EH (cell line): Measurements from ENCODE around the gene TLL2.

Experiments used
- DNase-seq: peaks from one replicate; pipeline ENCODE4 v3.0.0-alpha.2; 2015; ENCODE audit warnings: low read depth

The TLL2 gene

DNA sequence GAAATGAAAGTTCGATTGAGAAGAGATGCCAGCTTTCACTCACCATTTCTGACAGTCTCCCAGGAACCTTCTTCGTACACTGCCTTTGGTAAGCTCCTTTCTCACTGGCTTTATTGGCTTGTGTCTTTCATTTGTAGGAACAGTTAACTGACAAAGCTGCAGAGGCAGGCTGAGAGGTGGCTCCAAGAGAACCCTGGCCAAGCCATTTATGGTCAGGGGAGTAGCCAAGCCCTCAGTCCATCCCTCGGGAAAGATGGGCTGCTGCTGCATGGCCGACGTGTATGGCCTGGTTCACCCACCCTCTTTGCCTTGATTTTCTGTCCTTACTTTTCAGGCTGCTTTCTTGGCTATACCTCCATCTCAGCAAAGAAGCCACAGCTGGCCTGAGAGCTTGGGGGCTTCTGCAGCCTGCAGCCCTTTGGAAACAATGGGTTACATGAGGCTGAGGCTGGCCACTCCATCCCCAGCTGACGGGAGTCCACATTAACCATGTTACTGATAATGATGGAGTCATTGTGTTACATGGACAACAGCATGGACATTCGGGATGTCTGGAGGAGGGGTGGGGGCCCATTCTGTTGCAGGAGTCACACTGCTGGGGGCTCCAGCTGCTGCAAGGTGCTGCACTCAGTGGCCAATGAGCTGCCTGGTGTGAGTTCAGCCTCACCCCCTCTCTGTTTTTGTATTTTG is 154.7 kb downstream of the TLL2 start, which contains the start of gene OPALIN:
OPALIN (minus strand) TSS at position 152 of the 690 bp plus-strand sequence; CDS start at position 46, 106 bp downstream.
- no peak for DNase-seq

DNA sequence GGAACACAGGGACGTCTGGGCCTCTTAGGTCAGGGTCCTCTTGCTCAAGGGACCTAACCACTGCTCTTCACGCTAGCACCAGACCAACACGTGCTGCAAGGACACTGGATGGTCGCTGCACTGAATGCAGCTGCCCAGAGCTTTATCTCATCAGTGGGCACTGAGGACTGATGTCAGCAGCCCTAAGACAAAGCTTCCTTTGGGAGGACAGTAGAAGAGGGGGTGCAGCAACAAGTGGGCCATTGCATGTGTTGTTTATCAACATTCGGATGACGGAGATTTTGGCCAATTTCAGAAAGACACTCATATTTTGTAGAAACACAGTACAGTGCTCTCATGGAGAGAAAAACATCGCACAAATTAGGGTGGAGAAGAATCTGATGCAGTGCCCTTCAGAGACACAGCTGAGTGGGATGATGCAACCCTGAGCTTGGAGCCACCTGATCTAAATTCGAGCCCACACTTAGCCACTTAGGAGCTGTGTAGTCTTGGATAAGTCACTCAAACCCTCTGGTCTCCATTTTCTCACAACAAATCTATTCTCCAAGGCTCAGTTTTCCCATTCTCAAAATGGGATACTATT is 156.6 kb downstream of the TLL2 start:
- no peak for DNase-seq

DNA sequence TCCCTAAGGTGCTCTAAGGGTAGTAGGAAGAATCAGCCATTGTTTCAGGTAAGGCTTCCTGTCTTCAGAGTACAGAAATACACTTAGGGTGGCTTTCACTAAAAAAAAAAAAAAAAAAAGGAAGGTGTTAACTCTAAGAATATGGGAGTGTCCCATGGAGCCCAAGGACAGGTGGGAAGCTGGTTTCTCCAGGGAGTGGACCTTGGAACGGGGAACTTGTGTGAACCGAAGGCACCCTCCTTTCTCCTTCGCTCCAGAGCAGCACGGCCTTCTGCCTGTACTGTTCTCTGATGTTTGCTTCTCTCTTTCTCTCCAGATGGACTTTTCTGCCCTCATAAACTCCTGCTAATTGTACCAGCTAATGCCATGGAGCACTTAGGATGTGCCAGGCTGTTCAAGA is 161.1 kb downstream of the TLL2 start:
- DNase-seq = no peak

DNA sequence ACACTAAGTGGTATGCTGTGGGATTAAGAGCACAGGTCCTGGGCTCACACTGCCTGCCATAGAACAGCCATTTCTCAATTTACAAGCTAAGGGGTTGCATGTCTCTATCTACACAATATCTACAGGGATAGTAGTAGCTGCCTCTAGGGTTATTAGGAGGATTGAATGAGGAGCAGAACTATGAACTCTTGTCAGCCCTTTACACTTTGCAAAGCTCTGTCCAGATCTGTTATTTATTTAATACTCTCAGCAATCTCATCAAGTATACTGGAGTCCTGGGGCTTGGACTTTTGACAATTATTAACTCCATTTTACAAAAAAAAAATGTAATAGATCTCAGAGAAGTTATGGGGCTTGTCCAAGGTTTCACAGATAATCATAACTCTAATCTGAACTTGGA is 161.7 kb downstream of the TLL2 start:
- no peak for DNase-seq

DNA sequence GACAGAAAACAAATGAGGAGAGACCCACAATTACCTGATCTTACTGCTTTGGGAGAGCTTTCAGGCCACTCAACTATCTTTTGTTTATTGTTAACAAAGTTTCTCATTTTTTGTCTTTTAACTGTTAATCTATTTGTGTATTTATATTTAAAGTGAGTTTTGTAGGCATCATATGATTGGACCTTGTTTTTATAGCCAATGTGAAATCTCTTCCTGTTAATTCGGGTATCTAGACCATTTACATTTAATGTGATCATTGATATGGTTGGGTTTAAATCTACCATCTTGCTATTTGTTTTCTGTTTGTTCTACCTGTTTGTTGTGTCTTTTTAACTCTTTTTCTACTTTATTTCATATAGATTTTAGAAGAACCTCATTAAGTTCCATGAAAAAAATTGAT is 167.4 kb downstream of the TLL2 start:
- DNase-seq = no peak

DNA sequence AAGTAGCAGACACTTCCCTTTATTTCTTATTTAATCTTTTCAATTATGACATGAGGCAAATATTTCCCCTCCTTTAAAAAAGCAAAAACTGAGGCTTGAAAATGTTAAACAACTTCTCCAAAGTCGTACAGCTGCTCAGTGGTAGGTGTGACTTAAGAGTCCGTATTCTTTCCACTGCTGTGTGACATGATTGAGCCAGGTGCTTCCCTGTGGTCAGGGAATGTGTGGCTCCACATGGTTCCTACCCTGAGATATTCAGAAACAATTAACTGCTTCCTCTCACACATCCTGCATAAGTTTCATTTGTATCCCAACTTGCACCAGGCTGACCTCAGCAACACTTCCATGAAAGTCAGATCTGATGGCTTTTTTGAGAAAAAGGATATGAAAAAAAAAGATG is 168.5 kb downstream of the TLL2 start:
- no peak for DNase-seq

DNA sequence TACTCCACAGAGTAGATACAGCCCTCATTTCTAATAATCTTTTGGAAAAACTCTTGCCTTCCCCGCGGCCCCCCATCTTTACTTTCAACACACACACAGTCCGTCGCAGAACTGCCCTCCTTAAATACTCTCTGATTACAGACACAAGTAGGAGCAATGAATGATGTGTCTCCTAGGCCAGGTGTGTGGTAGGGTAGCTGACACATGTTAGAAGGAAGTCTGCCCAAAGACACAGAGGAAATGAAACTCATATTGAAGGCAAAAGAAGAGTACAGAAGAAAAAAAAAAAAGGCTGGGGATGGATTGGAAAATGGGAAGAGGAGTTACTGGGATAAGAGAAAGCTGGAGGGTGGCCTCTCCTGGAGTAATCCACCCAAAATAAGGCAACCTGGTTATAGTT is 169.5 kb downstream of the TLL2 start:
- no peak for DNase-seq

DNA sequence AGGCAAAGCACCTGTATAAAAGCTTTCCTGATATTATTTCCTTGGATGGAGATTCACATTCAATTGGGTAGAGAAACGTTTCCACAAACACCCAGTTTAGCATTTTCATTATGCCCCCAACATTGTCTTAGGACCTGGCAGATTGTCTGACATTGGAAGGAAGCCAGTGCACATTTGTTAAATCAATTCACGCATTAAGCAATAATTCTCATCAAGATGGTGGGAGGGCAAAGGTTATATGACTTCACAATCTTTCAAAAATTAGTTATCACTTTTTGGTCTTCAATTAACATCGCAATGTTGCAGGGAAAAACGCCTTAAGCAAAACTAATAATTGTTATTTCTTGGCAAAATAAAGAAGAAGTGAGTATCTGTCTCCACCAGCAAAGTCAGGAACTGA is 171.3 kb downstream of the TLL2 start:
- DNase-seq = no peak

DNA sequence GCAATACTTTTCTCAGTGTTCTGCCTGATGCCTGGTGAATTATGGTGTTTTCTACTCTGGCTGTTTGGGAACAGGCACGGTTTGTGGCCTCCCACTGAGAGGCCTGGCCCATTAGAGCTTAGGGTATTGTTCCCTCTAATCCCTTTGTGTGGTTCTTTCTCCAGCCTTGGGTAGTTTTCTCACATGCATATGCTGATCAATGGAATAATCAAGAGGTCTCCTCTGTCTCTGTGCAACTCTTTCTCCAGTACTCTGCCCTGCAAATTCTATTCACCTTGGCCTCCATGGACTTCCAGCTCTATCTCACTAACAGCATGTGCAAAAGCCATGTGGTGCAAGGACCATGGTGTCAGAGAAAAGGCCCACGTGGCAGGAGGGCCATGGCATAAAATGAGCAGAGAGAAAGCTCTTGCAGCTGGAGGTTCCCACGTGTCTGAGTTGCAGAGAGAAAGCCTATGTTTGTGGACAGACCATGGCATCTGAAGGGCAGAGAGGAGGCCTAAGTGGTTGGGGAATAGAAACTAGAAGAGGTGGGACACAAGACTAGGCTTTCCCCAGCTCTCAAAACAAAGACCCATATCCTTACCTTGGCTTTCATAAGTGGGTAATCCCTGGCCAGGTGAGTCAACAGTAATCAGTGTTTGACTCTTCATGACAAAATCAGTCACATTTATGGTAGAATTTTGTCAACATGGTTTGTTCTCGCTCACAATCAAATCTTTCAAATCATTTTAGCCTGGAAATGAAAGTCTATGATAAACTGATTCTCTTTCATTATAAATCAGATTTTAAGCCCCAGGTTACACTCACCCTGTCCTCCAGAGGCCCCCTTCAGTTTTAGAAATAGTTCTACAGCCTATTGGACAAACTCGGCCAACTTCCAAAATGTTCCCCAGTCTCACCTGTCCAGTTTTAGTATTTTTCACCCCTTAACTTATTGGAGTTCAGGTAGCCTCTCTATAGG is 172.2 kb downstream of the TLL2 start:
- no peak for DNase-seq

DNA sequence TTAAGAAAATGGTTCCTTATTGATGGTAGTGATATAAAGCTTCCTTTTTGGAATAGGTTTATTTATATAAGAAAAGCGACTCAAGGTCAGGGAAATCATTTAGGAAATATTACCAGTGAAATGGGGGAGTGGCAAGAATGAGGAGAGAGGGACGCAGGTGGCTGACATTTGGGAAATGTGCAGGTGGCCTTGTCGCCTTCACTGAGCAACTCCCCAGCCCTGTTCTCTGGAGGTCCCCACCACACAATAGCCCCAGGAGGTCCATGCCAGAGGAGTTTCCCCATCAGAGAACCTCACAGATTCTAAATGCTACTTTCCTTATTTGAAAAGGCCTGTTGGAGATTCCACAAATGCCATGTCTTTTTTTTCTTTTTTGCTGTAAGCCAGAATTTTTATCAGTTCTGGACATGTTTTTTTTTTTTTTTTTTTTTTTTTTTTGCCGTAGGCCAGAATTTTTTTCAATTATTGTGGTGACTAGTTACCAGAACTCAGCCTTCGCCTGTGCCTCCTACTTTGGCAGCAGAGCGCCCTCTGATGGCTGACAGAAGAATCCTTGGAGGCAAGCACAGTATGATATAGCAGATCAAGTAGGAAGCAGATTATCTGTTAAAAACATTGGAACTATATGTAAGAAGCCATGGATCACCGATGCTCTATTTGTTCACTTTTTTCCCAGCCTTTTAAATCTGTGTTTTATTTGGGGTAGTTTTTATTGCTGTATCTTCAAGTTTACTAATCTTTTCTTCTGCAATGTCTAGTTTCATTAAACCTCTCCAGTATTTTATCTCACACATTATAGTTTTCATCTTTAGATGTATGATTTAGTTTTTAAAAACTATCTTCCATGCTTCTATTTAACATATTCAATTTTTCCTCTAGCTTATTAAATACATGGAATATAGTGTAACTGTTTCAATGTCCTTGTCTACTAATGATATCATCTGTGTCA is 173.5 kb downstream of the TLL2 start:
- DNase-seq = peak; percentile 68

DNA sequence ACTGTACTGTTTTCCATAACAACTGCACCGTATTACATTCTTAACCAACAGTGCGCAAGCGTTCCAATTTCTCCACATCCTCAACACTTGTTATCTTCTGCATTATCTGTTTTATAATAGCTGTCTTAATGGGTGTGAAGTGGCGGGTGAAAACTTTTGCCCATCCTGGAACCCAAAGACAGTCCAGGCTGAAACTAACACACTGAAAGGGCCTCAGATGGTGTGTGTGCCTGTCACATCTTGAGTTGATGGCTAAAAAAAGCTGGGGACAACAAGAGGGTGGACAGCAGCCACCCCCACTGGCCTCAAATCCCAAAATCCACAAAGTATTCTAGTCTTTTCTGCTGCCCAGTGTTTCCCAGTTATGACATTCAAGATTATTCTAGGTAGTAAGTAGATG is 174.3 kb downstream of the TLL2 start:
- DNase-seq = no peak

DNA sequence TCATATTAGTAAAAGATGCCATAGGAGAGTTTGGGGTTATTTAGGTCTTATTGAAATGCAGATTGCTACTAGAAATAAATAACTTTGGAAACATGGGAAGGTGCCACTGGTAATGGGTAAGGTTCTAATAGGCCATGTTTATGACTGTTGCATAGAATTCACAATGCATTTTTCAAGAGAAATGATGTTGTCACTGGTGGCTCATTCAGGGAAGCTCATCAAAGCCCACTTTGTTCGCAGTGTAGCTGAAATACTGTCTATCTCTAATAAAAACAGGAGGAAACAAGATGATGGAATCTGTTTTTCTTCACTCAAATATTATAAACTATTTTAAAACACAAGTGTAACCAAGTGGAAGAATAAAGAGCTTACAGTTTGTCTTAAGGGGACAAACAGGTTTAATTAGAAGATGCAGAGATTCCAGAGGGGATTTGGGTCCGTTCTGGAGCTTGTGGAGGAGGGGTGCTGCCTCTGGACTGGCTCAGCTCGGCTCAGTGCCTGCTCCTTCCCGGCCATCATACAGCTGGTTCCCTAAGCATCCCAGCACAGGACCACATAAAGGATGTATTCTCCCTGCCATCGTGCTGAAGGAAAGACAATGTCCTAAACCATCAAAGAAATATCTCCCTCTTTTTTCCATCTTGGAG is 175.3 kb downstream of the TLL2 start:
- no peak for DNase-seq

DNA sequence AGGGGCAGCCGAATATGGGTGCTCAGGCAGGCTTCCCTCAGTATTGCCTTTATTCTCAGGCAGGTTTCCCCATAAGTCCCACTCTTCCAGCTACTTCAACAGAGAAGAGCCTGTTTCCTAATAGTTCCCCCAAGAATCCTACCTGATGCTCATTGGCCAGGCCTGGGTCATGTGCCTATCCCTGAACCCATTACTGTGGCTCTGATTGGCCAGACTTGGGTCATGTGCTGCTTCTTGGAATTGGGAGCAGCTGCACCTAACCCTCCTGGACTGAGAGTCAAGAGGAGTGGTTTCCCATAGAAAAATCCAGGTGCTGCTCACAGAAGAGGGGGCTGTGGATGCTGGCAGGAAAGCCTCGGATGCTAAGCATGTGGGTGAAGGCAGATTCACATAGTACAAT is 176.6 kb downstream of the TLL2 start:
- DNase-seq = no peak

DNA sequence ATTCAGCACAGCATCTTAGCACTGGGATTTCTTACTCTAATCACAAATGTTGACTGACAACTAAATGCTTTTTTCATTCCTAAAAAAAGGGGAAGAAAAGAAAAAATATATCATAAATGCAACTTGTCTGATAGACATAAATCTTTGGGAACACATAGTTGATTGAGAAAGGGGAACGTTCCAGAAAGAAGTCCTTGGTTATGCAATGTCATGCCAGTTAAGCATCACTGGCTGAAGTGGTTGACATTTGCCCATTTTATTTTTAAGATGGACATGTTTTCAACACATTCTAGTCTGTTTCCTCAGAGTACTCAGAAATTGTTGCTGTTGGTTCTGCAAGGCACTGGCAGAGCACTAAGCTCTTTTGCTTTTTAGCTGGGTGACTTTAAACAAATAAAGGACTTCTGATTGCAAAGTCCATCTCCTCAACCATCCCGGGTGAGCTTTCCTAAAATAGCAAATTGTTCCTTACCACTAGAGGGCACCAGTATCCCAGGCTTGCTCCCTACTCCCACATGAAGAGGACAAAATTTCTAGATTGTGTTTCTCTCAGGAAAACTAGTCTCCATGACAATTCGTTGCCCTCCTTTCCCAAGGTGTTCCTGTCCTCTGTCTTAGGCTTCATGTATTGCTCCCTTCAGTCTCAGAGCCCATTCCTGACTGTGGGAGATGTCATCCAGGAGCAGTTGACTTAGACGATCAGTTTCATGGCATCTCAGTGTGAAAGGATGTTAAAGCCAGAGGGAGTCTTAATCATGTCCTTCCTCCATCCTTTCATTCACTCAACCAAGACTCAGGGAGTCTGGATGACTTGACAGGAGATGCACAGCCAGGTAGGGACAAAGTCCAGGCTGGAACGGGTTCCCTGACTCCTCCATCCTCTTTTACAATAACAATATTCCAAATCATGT is 178.9 kb downstream of the TLL2 start:
- DNase-seq = peak; percentile 46

DNA sequence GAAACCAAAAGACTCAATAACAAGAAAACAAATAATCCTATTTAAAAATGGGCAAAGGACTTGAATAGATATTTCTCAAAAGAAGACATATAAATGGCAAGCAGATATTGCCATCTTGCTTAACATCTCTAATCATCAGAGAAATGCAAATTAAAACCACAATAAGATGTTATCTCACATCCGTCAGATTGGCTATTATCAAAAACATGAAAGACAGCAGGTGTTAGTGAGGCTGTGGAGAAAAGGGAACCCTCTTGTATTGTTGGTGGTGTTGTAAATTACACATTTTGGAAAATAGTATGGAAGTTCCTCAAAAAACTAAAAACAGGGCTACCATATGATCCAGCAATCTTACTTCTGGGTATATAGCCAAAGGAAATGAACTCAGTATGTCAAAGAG is 180.6 kb downstream of the TLL2 start:
- no peak for DNase-seq

DNA sequence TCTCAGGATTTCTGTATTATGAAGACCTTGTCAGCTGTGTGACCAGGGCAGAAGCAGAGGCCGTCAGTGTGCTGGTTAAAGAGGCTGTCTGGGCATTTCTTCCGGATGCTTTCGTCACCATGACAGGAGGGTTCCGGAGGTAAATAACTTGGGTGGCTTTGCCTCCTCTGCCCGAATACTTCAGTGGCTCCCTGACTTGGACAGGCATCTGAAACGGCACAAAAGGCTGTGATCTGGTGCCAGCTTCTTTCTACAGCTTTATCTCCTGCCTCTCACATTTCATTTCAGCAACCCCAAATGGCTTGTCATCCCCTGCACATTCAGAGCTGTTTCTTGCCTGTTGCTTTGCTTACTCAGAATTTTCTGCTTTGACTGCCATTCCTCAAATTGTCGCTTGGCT is 186.3 kb downstream of the TLL2 start:
- no peak for DNase-seq

DNA sequence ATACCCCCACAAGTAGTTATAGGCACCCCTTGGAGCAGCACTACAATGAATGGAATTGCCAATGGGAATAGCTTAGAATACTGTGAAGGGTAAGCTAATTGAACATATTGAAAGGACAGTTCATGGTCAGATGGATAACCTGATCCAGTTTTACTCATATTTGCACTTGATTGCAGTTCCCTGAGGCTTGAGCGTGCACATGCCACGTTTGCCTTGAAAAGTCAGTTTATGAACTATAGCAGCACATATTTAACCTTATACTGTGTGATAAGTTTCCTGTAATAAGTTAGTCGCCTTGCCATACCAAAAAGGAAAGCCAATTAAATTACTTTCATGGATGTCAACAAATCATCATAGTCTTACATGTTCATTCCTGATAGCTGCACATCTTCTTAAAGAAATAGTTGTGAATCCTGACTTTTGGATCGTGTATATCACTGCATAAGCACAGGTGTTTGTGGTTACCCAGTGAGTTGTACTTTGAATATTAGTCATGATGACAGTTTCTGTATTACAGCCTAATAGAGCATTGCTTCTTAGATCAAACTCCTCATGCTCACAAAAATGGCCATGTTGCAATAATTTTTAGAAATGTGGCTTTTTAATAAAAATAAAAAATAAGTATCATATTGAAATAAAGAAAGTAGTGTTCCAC is 187.9 kb downstream of the TLL2 start:
- no peak for DNase-seq

DNA sequence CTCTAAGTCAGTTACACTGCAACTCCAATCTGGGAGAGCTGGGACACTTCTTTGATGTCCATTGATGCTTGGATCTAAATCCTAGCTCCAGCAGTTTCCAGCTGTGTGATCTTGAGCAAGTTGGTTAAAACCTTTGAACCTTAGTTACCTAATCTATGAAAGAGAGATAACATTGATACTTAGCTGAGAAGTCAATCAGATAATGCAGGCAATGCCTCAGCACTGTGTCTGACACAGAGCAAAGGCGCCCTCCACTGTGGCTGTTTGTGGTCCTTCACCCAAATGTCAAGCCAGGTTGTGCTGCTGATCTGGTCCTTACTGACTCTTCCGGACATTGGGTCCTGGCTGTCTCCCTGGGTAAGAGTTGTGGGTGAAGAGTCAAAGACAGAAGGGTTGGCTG is 189.3 kb downstream of the TLL2 start:
- DNase-seq = no peak

DNA sequence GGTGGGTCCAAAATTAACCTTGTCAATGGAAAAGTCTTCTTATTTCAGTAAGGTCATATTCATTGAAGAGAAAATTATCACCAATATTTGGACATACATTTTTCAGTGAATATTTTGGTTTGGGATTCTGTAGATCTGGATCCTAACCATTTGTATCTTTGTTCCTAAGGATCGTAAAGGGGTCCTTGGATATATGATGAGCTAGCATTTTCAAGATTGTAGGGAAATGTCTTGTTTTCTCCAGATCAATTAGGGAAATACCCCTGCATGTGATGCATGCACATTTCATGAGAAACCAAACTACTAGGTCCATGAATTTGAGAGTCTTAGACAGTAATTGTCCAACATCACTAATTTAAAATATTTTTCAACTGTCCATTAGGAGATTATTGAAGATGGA is 191.5 kb downstream of the TLL2 start:
- DNase-seq = no peak

DNA sequence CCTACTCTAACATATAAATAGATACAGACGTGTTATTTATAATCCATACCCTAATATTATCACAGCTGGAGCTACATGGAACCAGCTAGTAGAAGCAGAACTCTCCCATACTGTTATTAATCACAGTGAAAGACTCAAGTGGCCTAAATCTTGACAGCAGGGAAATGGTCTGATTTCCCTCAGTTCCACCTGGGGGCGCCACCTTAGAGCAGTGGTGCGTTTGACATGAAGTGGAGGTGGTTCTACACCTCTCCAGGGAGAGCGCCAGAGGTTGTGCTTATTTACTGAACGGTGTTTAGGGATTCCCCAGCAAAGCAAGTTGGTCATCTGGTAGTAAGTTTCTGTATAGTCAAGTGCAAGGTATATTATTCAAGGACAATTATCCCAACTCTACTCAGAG is 191.9 kb downstream of the TLL2 start:
- DNase-seq = no peak
